HG03354 (cell line): ENCODE measurements around the gene UBA52.
"Not testable (repeated sequence)": the region's sequence is repeated elsewhere in the genome, so short reads cannot be mapped to it uniquely, and the experiment has no call there.

Experiments used
- ATAC-seq: cut with Tn5 transposase; IDR thresholded peaks from one replicate; pipeline ENCODE4 v1.9.1; 2021; ENCODE audit warnings: mild to moderate bottlenecking; ENCODE audit not compliant: unreplicated experiment, poor library complexity, severe bottlenecking

Gene UBA52

GRCh38 chr19:18590273-18591272 is 18.9 kb downstream of the UBA52 start:
- no peak for ATAC-seq

- no peak for ATAC-seq
Measured at GRCh38 chr19:18591735-18592385, 20.2 kb downstream of the UBA52 start.

DNA sequence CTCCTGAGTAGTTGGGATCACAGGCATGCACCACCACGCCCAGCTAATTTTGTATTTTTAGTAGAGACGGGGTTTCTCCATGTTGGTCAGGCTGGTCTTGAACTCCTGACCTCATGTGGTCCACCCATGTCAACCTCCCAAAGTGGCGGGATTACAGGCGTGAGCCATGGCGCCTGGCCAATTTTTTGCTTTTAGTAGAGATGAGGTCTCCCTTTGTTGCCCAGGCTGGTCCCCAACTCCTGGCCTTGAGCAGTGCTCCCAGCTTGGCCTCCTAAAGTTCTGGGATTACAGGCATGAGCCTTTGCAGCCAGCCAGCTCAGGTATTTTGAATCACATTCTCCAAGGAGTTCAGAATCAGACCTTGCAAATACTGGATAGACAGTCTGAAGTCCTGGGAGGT is 21.1 kb downstream of the UBA52 start:
- ATAC-seq: not testable (repeated sequence)

GRCh38 chr19:18593367-18594095 is 21.9 kb downstream of the UBA52 start:
- no peak for ATAC-seq

DNA sequence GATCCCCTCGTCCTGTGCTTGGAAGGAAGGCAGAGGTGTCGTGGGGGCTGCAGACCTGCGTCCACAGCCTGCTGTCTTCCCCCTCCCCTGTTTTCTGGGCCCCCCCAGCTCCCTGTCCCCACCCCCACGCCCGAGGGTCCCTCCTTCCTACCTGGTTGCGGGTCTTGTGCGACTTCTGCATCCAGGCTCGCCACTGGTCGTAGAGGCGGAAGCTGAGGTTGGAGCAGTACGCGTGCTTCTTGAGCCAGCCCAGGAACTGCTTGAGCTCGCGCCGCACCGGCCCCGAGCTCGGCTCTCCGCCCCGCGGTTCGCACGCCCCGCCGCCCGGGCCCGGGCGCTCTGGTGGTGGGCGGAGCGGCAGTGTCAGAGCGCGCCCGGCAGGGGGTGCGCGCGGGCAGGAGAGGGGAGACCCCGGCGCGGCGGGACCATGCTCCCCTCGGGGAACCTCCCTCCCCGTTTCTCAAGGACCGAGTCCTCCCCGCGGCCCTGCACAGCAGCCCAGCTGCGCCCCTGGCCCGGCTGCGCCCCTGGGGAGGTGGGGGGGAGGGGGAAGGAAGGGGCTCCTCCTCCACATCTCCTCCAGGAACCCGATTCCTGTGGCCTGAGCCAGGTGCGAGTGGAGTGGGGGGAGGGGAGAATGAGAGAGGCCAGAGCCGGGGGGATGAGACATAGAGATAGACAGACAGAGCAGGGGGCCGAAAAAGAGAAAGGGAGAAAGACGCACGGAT is 22.6 kb downstream of the UBA52 start:
- no peak for ATAC-seq

DNA sequence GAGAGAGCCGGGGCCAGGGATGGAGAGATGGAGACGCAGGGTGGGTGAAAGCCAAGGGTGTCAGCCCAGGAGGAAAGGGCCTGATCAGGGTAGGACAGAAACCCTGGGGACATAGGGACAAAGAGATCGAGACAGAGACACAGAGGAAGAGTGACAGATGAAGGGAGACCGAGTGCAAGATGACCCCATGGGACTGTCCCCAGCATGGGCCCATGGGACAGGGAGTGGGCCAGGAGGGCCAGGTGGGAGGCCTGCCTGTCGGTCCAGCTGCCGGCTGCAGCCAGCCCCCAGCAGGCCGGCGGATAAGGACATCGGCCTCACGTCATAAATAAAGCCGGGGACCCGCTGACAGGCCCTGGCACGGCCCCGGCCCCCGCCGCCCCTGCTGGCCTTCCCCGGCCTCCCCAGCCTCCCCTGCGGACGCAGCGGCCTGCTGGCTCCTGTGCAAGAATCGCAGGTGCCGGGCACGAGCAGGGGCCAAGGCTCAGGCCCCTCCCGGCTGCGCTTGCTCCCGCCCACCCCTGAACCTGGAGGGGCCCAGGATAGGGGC is 23.2 kb downstream of the UBA52 start:
- no peak for ATAC-seq

DNA sequence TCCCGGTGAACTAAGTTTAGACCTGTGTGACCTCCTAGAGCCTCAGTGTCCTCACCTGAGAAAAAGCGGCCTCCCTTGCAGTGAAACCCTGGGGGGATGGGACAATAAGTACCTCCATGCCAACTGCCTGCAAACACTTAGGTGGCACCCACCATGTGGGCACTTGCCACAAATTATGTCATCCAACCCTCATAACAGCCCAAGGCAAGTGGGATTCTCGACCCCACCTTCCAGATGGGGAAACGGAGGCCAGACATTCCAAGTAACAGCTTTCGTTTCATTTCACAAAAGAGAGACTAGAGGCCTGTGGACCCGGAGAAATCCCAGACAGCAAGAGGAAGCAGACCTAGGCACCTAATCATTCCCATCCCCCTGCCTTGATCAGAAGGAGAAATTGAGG is 23.8 kb downstream of the UBA52 start:
- no peak for ATAC-seq

GRCh38 chr19:18596752-18597157 is 25.1 kb downstream of the UBA52 start:
- ATAC-seq: no peak

DNA sequence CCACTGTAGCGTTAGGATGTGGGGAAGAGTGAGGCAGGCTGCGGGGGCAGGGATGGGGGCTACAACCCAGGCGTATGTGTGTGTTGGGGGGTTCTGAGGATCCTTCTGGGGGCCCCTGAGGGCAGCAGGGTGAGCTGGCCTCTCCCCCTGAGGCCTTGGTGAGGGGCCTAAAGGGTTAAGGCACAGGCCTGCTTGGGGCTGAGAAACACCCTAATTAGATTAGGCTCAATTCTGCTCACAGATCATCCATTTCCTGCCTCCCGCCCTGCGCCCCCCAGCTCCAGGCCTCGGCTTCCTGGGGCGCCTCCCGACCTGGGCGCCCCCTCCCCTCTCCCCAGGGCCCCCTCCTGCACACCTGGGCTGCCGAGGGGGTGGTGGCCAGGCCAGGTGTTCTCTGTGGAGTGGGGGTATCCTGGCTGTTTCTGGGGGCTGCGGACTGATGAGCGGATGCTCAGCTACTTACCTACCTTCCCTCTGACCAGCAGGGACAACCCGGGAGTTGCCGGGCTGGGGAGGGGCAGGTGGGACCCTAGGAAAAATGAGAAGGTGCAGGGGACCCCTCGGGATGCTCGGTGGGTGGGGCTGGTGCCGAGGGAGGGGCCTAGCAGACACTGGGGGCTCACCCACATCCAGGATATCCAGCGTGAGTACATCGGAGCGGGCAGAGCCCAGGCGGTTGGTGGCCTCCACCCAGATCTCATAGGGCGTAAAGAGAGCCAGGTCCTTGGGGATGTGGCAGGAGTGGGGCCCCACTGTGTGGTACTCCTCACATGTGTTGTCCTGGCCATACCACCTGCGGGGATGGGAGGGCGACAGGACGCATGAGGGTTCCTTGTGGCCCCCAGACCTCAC is 26.4 kb downstream of the UBA52 start:
- ATAC-seq: no peak

GRCh38 chr19:18599485-18599884 is 27.8 kb downstream of the UBA52 start:
- no peak for ATAC-seq

DNA sequence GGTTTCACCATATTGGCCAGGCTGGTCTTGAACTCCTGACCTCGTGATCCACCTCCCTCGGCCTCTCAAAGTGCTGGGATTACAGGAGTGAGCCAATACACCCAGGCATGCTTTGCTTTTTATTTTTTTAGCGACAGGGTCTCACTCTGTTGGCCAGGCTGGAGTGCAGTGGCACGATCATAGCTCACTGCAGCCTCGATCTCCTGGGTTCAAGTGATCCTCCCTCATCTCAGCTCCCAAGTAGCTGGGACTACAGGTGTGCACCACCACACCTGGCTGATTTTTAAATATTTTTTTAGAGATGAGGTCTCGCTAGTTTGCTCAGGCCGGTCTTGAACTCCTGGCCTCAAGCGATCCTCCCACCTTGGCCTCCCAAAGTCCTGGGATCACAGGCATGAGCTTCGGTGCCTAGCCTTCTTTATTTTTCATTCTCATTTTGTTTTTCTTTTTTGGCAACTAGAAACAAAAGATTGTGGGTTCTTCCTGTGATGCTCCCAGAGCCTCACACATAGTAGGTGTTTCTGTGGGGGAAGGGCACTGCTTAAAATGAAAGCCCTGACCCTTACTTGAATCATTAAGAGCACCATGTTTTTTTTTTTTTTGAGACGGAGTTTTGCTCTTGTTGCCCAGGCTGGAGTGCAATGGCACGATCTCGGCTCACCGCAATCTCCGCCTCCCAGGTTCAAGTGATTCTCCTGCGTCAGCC is 29.2 kb downstream of the UBA52 start:
- ATAC-seq: not testable (repeated sequence)

DNA sequence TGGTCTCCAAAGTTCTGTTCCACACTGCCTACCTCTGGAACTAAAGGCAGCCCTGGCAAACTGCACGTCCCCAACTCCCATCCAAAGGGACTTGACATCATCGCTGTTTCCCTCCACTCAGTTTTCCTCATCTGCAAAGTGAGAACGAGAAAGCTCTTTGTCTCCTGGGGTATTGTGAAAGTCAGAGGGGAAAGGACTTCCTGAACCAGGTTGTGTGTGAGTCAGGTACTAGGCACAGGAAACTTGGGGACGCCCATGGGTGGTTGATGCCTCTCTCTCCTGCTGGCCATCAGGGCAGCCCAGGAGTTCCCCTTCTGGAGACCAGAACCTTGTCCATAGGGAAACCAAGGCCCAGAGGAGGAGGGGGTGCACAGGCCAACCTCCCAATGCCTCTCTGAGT is 30.2 kb downstream of the UBA52 start:
- no peak for ATAC-seq

GRCh38 chr19:18603255-18603957 is 31.7 kb downstream of the UBA52 start:
- no peak for ATAC-seq

GRCh38 chr19:18603958-18604819 is 32.5 kb downstream of the UBA52 start:
- no peak for ATAC-seq

- ATAC-seq: no peak
Measured at GRCh38 chr19:18604820-18605159, 33.1 kb downstream of the UBA52 start.

DNA sequence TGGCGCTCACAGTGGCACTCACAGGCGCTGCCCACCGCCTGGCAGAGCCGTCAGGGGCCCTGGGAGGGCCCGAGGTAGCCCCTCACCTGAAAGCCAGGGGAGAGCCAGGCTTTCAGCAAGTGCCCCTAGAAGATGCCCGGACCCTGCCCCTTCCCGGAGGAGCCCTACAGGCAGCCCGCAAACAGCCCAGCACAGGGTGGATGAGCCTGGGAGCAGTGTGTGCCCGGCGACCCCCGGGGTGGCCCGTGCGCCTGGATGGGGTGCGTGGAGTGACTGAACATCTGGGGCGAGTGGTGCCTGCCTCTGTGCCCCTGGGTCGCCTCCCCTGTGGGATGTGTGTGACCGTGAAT is 33.5 kb downstream of the UBA52 start:
- ATAC-seq: no peak
